AG04450 (cell line): ENCODE measurements around the gene REN. TPM values are rescaled to one million over a fixed set of nuclear protein-coding genes. Genes with fewer than 3 reads are reported as not detected.

Source experiments
- CTCF ChIA-PET: fragments of 300-600, 350-600 bp; formaldehyde crosslinking; extraction: SDS; loops from one replicate; lab custom pipeline; 2022; ENCODE audit warnings: antibody characterized with exemption, inconsistent platforms; lab: Charles Lee
- POLR2A ChIA-PET: fragments of 350-600 bp; formaldehyde crosslinking; extraction: SDS; loops from one replicate; lab custom pipeline; 2021; ENCODE audit warnings: antibody characterized with exemption, inconsistent platforms; lab: Yijun Ruan, JAX
- DNase-seq: peaks from one replicate; pipeline ENCODE4 v3.0.0-alpha.2; 2011; ENCODE audit warnings: low read depth, low spot score
- H3K27ac ChIP-seq: one replicate; pipeline ENCODE4 v1.5.1; 2012; ENCODE audit warnings: low read depth, low read length, control low read depth
- H3K27me3 ChIP-seq: one replicate; pipeline ENCODE4 v1.6.0; 2012; ENCODE audit warnings: low read length; ENCODE audit not compliant: control insufficient read depth, insufficient read depth
- H3K4me3 ChIP-seq: 2 replicates; pipeline ENCODE4 v1.5.1; 2011; ENCODE audit warnings: mild to moderate bottlenecking, low read depth, low read length, control low read depth
- H3K9me3 ChIP-seq: 2 replicates; pipeline ENCODE4 v1.5.1; 2012; ENCODE audit warnings: low read length; ENCODE audit not compliant: control insufficient read depth, insufficient read depth
- CTCF ChIP-seq: IDR thresholded peaks from 2 replicates; pipeline ENCODE4 v1.5.1; 2011; ENCODE audit warnings: low read depth, low read length, control low read depth, inconsistent platforms
- polyA plus RNA-seq: library from polyadenylated mRNA; depleted of rRNA; stranded (reverse); fragments of >200 nt; gene quantifications from 2 replicates; pipeline ENCODE4 v1.2.3, GENCODE V29; 2011; rRNA removed

The REN gene
- polyA plus RNA-seq, 1 experiment = 0.72 TPM

DNA sequence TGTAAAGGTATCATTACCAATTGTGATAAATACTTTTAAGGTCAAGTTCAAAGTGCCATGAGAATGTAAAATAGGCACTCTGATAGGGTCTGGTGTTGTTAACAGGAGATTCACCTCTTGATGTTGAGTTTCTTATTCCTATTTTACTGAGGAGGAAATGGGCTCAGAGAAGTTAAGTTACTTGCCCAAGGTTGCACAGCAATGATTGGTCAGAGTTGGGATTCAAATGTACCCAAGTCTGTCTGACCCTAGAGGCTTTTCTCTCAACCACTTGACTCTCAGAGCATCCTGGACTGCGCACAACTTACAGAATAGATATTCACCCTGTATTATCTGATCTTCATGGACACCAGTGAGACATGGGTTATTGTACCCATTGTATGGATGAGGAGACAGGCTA is 59.3 kb downstream of the REN start:
- Histone ChIP-seq H3K9me3 (no peaks in the 10 kb centered on the region), H3K27me3 (peaks cover 9% of the 10 kb centered on the region), H3K27ac (no peak overlapping the region), H3K4me3 (no peak overlapping the region)
- ChIA-PET CTCF (no interaction called here), POLR2A (no interaction called here)
- DNase-seq = no peak
- TF ChIP-seq CTCF = no peak

DNA sequence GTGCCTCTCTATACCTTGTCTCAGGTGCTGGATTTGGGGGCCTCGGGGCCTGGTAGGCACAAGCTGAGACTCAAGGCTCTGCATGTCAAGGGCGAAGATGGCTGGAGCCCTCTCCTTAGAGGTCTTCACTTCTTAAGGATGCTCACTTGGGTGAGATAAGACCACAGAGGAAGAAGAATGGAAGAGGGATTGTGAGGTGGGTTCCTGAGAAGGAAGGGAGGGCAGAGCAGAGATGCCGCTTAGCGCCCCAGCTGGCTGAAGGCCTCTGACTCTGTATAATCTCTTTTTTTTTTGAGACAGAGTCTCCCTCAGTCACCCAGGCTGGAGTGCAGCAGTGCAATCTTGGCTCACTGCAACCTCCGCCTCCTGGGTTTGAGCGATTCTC is 61.0 kb downstream of the REN start:
- no peak overlapping the region for H3K27ac ChIP-seq
- no peak overlapping the region for H3K4me3 ChIP-seq
- no peak for TF ChIP-seq CTCF
- ChIA-PET POLR2A (no interaction called here), CTCF (no interaction called here)
- DNase-seq = no peak
- peaks cover 10% of the 10 kb centered on the region for H3K27me3 ChIP-seq
- H3K9me3 ChIP-seq = no peaks in the 10 kb centered on the region

Other genes starting within 250 kb of the REN start
- gene SOX13, start 93.2 kb downstream of the REN start, polyA plus RNA-seq = 1.8 and 2.0 TPM in 2 replicates
- 25.1 and 25.6 TPM in 2 replicates for gene ETNK2, start 14.3 kb downstream of the REN start, polyA plus RNA-seq
- gene KISS1, start 30.2 kb upstream of the REN start, polyA plus RNA-seq = 3.4 and 7.0 TPM in 2 replicates
- gene GOLT1A, start 47.7 kb upstream of the REN start, polyA plus RNA-seq = not detected in 2 replicates
- gene PLEKHA6, start 193.6 kb upstream of the REN start, polyA plus RNA-seq = 6.8 and 7.7 TPM in 2 replicates
- 25.4 and 28.4 TPM in 2 replicates for gene PPP1R15B, start 245.5 kb upstream of the REN start, polyA plus RNA-seq